SK-N-SH (cell line): Measurements from ENCODE around the gene NOG. TPM values are rescaled to one million over a fixed set of nuclear protein-coding genes. Genes with fewer than 3 reads are reported as not detected.

Source experiments
- CTCF ChIA-PET: fragments of 300-600, 350-600 bp; formaldehyde crosslinking; extraction: SDS; loops from one replicate; lab custom pipeline; 2021; lab: Yijun Ruan, JAX
- POLR2A ChIA-PET: fragments of 350-600 bp; sonication (Branson Sonifier 250); formaldehyde crosslinking; extraction: SDS; loops from one replicate; lab custom pipeline; 2020; ENCODE audit warnings: antibody characterized with exemption, inconsistent platforms; lab: Yijun Ruan, JAX
- DNase-seq: peaks from one replicate; pipeline ENCODE4 v3.0.0; 2012
- H2AFZ ChIP-seq: fragments of 200-600 bp; sonication (generic); 2 replicates; pipeline ENCODE4 v1.8.1; 2016; ENCODE audit warnings: antibody characterized with exemption, mild to moderate bottlenecking, low read depth
- H3F3A ChIP-seq: fragments of 200-600 bp; sonication (generic); replicated peaks from 2 replicates; pipeline ENCODE3; 2016; ENCODE audit warnings: antibody characterized with exemption, mild to moderate bottlenecking; ENCODE audit not compliant: insufficient read depth
- H3K27ac ChIP-seq, 2 experiments: fragments of 200-500 bp in 1 of 2; fragments of 200-600 bp in 1 of 2; sonication (Bioruptor generic) in 1 of 2; sonication (generic), shearing (Covaris generic) in 1 of 2; 2 replicates each; pipeline versions ENCODE4 v1.5.1 to v1.6.1; 2014 to 2016; ENCODE audit warnings: low read depth in 2 of 2, inconsistent platforms in 1 of 2, low read length in 1 of 2, mild to moderate bottlenecking in 1 of 2, mixed read lengths in 1 of 2
- H3K27me3 ChIP-seq: fragments of 200-600 bp; sonication (generic), shearing (Covaris generic); 2 replicates; pipeline ENCODE4 v1.6.1; 2016; ENCODE audit warnings: mixed run types; ENCODE audit not compliant: insufficient read depth
- H3K36me3 ChIP-seq, 2 experiments: fragments of 200-500 bp in 1 of 2; fragments of 200-600 bp in 1 of 2; sonication (Bioruptor generic) in 1 of 2; sonication (generic) in 1 of 2; replicated peaks in 1 of 2; 2 replicates each; pipeline versions ENCODE3 to v1.5.1; 2014 to 2016; ENCODE audit warnings: low read length in 1 of 2, mild to moderate bottlenecking in 1 of 2; ENCODE audit not compliant: insufficient read depth in 2 of 2, control insufficient read depth in 1 of 2
- H3K4me1 ChIP-seq, 2 experiments: fragments of 200-500 bp in 1 of 2; fragments of 200-600 bp in 1 of 2; sonication (Bioruptor generic) in 1 of 2; sonication (generic), shearing (Covaris generic) in 1 of 2; 2 replicates each; pipeline versions ENCODE4 v1.5.1 to v1.6.1; 2014 to 2016; ENCODE audit warnings: low read depth in 1 of 2, low read length in 1 of 2, mixed run types in 1 of 2; ENCODE audit not compliant: insufficient read depth in 2 of 2, control insufficient read depth in 1 of 2
- H3K4me2 ChIP-seq: fragments of 200-600 bp; sonication (generic), shearing (Covaris generic); 2 replicates; pipeline ENCODE4 v1.6.1; 2017; ENCODE audit warnings: mixed run types
- H3K4me3 ChIP-seq, 2 experiments: fragments of 200-500 bp in 1 of 2; fragments of 200-600 bp in 1 of 2; sonication (Bioruptor generic) in 1 of 2; sonication (generic), shearing (Covaris generic) in 1 of 2; 2 replicates each; pipeline versions ENCODE4 v1.5.1 to v1.8.1; 2014 to 2016; ENCODE audit warnings: low read depth in 2 of 2, inconsistent platforms in 1 of 2, low read length in 1 of 2, mild to moderate bottlenecking in 1 of 2, mixed read lengths in 1 of 2, moderate library complexity in 1 of 2
- H3K79me2 ChIP-seq: fragments of 200-600 bp; sonication (generic); 2 replicates; pipeline ENCODE4 v1.8.1; 2017; ENCODE audit warnings: mild to moderate bottlenecking; ENCODE audit not compliant: insufficient read depth
- H3K9ac ChIP-seq: fragments of 200-600 bp; sonication (generic); 2 replicates; pipeline ENCODE4 v1.6.1; 2017; ENCODE audit warnings: mixed run types
- H3K9me2 ChIP-seq: fragments of 200-600 bp; sonication (generic); 2 replicates; pipeline ENCODE4 v1.6.1; 2017; ENCODE audit warnings: mixed run types
- H3K9me3 ChIP-seq: fragments of 200-600 bp; sonication (generic); 2 replicates; pipeline ENCODE4 v1.6.1; 2017; ENCODE audit warnings: mixed run types, mild to moderate bottlenecking, moderate library complexity
- H4K20me1 ChIP-seq: fragments of 200-600 bp; sonication (generic); 2 replicates; pipeline ENCODE4 v1.6.1; 2017; ENCODE audit warnings: mild to moderate bottlenecking, mixed run types; ENCODE audit not compliant: insufficient read depth
- CTCF ChIP-seq: fragments of 200-600 bp; sonication (generic); IDR thresholded peaks from 2 replicates; pipeline ENCODE4 v1.6.1; 2017; ENCODE audit warnings: antibody characterized with exemption, mild to moderate bottlenecking, moderate library complexity
- ELF1 ChIP-seq: IDR thresholded peaks from 2 replicates; pipeline ENCODE4 v1.4.0; 2012
- EP300 ChIP-seq, 2 experiments: IDR thresholded peaks; 2 replicates each; pipeline versions ENCODE4 v1.4.0 to v1.6.1; 2012; ENCODE audit warnings: borderline replicate concordance in 1 of 2, low read depth in 1 of 2, low read length in 1 of 2
- FOXM1 ChIP-seq: IDR thresholded peaks from 2 replicates; pipeline ENCODE4 v1.4.0; 2012; ENCODE audit warnings: low read depth, mild to moderate bottlenecking
- GATA2 ChIP-seq: sonication (generic); formaldehyde crosslinking; IDR thresholded peaks from 2 replicates; pipeline ENCODE4 v1.5.0; 2020; ENCODE audit warnings: mild to moderate bottlenecking, missing genetic modification reagents
- IRF3 ChIP-seq: fragments of 150-350 bp; IDR thresholded peaks from 2 replicates; pipeline ENCODE4 v1.6.1; 2016; ENCODE audit warnings: mild to moderate bottlenecking, low read depth, low read length
- JUND ChIP-seq: IDR thresholded peaks from 2 replicates; pipeline ENCODE4 v1.4.0; 2012
- MAX ChIP-seq: IDR thresholded peaks from 2 replicates; pipeline ENCODE4 v1.4.0; 2012; ENCODE audit warnings: low read depth
- MXI1 ChIP-seq: IDR thresholded peaks from 2 replicates; pipeline ENCODE4 v1.6.1; 2012; ENCODE audit warnings: mild to moderate bottlenecking, low read depth, low read length, improper control_type of control experiment
- NFIC ChIP-seq: IDR thresholded peaks from 2 replicates; pipeline ENCODE4 v1.4.0; 2012; ENCODE audit warnings: borderline replicate concordance
- RCOR1 ChIP-seq: fragments of 150-350 bp; IDR thresholded peaks from 2 replicates; pipeline ENCODE4 v1.6.1; 2017; ENCODE audit warnings: antibody characterized with exemption, low read length
- RFX5 ChIP-seq: IDR thresholded peaks from 2 replicates; pipeline ENCODE4 v1.6.1; 2012; ENCODE audit warnings: mild to moderate bottlenecking, improper control_type of control experiment, low read length
- SIN3A ChIP-seq: IDR thresholded peaks from 2 replicates; pipeline ENCODE4 v1.6.1; 2012; ENCODE audit warnings: low read depth, mild to moderate bottlenecking, low read length, moderate library complexity, borderline replicate concordance
- SMC3 ChIP-seq: IDR thresholded peaks from 2 replicates; pipeline ENCODE4 v1.6.1; 2012; ENCODE audit warnings: low read depth, low read length, improper control_type of control experiment
- USF1 ChIP-seq: IDR thresholded peaks from 2 replicates; pipeline ENCODE4 v1.4.0; 2012; ENCODE audit warnings: low read depth, borderline replicate concordance
- USF2 ChIP-seq: fragments of 150-350 bp; IDR thresholded peaks from 2 replicates; pipeline ENCODE4 v1.6.1; 2017; ENCODE audit warnings: antibody characterized with exemption, low read length, low read depth, borderline replicate concordance
- YY1 ChIP-seq: IDR thresholded peaks from 2 replicates; pipeline ENCODE4 v1.4.0; 2012; ENCODE audit warnings: low read depth, mild to moderate bottlenecking
- ZBTB33 ChIP-seq: IDR thresholded peaks from 2 replicates; pipeline ENCODE4 v1.4.0; 2012; ENCODE audit warnings: low read depth, borderline replicate concordance
- polyA plus RNA-seq, 3 experiments: library from polyadenylated mRNA; depleted of rRNA; stranded (reverse); fragments of >200 nt; gene quantifications; 2 replicates each; pipeline ENCODE4 v1.2.3, GENCODE V29; 2012

Gene NOG
- polyA plus RNA-seq, 1 of the 3 experiments (the other 2 are of a cell fraction): 3.1 TPM

- TF ChIP-seq IRF3 (no peak), ELF1 (no peak), USF2 (no peak), RFX5 (no peak)
Observed at GRCh38 chr17:56640116-56640515, 46.6 kb downstream of the NOG start (continued).

- DNase-seq: no peak
- CTCF ChIA-PET: interaction anchor here (0.6 to 1.3 kb wide), 3 partner anchors 37 to 879 kb away, joined by 3 to 4 read pairs (median 3); no protein-coding TSS in a partner anchor
- no peaks in the 10 kb centered on the region for H3K79me2 ChIP-seq
- H4K20me1 ChIP-seq: no peaks in the 10 kb centered on the region
- TF ChIP-seq SIN3A (no peak), RCOR1 (no peak), GATA2 (CRISPR knock-in tag) (no peak), JUND (no peak), FOXM1 (no peak), MAX (no peak), CTCF (no peak), EP300 (IDR thresholded peaks at IDR 0.05; ENCODE audit: borderline replicate concordance in 1 of 2, low read depth in 1 of 2, low read length in 1 of 2) (no peak), RFX5 (no peak), USF1 (no peak), SMC3 (no peak), MXI1 (no peak), NFIC (no peak), ZBTB33 (no peak), YY1 (no peak), IRF3 (no peak)
- peaks cover 12% of the 10 kb centered on the region for H3F3A ChIP-seq
- H2AFZ ChIP-seq: no peak overlapping the region
- H3K9me2 ChIP-seq: no peaks in the 10 kb centered on the region
- H3K36me3 ChIP-seq: no peaks in the 10 kb centered on the region
- H3K27me3 ChIP-seq: peaks cover 4% of the 10 kb centered on the region; the same call in 1 of the 2 replicates
- H3K9me3 ChIP-seq: no peaks in the 10 kb centered on the region
- no peak overlapping the region for H3K27ac ChIP-seq
- POLR2A ChIA-PET: no interaction called here
- 0 out of 4 replicates have a peak, but pooled peaks cover 0 to 2% of the 10 kb centered on the region in 2 experiments for H3K4me1 ChIP-seq
- H3K9ac ChIP-seq: no peak overlapping the region
- H3K4me2 ChIP-seq: no peak overlapping the region
- no peak overlapping the region for H3K4me3 ChIP-seq
Observed at GRCh38 chr17:56641373-56641772, 47.9 kb downstream of the NOG start.
